Lung microvascular endothelial cell (primary cell): ENCODE results near the gene ITCH. TPM values are rescaled to one million over a fixed set of nuclear protein-coding genes. Genes with fewer than 3 reads are reported as not detected.
"Not testable (repeated sequence)": the region's sequence is repeated elsewhere in the genome, so short reads cannot be mapped to it uniquely, and the experiment has no call there.

ENCODE experiments used
- DNase-seq, 2 donors: peaks; one replicate each; pipeline versions ENCODE4 v3.0.0 to v3.0.0-alpha.2; 2010; ENCODE audit warnings: low read depth in 2 of 2
- total RNA-seq: library from RNA; depleted of rRNA; stranded (reverse); fragments of >200 nt; gene quantifications from 2 replicates; pipeline ENCODE4 v1.2.1, GENCODE V29; 2014

The ITCH gene
- total RNA-seq, 1 donor from 2014 or later: 55.2 TPM

DNA sequence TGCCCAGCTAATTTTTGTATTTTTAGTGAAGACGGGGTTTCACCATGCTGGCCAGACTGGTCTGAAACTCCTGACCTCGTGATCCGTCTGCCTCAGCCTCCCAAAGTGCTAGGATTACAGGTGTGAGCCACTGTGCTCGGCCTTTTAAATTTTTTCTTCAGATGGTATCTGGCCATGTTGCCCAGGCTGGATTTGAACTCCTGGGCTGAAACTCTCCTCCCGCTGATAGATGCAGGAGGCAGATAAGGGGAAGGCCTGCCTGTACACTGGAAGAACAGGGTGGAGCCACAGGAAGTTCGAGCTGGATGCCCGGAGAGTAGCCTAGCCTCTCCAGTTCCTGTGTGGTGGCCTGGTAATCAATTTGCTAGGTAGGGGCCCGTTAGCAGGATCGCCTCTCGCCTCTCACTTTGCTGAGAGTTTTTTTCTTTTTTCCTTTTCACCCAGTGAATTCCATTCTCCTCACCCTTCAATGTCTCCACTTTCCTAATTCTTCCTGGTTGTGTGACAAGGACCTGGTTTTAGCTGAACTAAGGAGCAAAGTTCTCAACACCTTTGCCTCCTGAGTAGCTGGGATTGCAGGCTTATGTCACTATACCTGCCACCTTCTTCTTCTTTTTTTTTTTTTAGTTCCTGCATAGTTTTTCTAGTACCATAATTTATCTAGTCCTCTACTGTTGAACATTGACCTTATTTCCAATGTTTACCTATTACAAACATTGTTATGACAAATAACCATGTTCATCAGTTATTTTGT lies 19.4 kb upstream of the ITCH start:
- DNase-seq: no peak

DNA sequence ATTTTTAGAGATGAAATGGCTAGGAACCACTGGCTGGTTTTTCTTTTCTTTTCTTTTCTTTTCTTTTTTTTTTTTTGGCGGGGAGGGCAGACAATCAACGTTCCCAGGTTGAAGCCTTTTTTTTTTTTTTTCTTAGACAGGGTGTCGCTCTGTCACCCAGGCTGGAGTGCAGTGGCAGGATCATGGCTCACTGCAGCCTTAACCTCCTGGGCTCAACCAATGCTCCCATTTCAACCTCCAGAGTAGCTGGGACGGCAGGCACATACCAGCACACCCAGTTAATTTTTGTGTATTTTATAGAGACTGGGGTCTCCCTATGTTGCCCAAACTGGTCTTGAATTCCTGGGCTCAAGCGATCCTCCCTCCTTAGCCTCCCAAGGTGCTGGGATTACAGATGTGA lies 18.8 kb upstream of the ITCH start:
- DNase-seq: no peak

DNA sequence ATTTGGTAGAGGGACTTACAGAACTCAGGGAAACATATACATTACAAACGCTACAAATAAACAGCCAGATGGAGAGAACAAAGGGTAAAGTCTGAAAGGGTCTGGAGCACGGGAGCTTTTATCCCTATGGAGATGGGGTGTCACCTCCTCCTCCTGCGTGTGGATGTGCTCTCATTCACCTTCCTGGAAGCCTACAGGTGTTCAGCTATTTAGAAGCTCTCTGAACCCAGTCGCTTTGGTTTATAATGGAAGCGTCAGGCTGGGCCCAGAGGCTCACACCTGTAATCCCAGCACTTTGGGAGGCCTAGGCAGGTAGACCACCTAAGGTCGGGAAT lies 17.7 kb upstream of the ITCH start:
- DNase-seq: no peak

DNA sequence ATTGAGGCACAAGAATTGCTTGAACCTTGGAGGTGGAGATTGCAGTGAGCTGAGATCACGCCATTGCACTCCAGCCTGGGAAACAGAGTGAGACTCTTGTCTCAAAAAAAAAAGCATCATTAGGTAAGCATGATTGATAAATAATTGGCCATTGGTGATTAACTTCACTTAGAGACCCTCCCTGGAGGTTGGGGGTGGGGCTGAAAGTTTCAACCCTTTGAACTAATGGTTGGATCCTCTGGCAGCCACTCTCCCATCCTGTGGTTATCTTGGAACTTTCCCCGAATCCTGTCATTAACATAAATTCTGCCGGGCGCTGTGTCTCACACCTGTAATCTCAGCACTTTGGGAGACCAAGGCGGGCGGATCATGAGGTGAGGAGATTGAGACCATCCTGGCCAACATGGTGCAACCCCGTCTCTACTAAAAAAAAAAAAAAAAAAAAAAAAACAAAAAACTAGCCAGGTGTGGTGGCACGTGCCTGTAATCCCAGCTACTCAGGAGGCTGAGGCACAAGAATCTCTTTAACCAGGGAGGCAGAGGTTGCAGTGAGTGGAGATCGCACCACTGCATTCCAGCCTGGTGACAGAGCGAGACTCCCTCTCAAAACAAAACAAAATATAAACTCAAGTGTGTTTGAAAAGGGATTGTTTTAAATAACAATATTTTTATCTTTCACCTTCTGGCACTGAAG lies 17.1 kb upstream of the ITCH start:
- not testable (repeated sequence) for DNase-seq

DNA sequence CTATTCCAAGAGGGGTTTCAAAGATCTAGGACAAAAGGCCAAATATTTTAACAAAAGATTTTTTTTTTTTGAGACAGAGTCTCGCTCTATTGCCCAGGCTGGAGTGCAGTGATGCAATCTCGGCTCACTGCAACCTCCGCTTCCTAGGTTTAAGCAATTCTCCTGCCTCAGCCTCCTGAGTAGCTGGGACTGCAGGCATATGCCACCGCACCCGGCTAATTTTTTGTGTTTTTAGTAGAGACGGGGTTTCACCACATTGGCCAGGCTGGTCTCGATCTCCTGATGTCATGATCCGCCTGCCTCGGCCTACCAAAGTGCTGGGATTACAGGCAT lies 16.6 kb upstream of the ITCH start:
- DNase-seq: not testable (repeated sequence)

DNA sequence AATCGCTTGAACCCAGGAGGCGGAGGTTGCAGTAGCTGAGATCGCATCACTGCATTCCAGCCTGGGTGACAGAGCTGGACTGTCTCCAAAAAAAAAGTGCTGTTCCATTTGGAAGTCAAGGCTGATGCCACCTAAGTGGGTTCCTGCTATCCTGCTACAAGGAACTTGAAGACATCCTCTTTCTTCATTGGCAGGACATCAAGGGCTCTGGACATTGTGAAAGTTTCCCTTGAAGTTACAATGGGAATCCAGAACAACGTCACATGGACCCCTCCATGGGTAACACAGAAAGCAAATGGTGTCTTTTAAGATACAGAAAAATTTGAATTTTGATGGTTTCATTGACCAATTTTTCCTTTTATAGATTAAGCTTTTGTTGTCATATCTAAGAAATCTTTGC lies 15.5 kb upstream of the ITCH start:
- no peak for DNase-seq

DNA sequence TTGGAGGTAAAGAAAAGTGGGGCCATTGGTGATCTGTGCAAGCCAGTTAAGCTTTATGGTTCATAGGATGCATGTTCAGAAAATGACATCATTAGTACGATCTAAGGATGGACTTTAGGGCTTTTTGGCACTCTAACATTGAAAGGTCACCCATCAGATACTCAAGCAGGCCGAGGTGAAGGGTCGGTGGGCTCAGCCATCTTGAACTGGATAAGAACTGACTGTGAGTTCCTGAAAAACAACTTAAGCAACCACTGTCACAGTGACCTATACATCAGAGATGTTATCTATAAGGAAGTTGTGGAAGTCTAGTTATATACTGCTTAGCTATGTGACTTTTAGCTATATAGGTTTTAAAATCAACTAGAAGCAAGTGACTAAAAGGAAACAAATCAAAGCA lies 13.0 kb upstream of the ITCH start:
- DNase-seq: no peak

DNA sequence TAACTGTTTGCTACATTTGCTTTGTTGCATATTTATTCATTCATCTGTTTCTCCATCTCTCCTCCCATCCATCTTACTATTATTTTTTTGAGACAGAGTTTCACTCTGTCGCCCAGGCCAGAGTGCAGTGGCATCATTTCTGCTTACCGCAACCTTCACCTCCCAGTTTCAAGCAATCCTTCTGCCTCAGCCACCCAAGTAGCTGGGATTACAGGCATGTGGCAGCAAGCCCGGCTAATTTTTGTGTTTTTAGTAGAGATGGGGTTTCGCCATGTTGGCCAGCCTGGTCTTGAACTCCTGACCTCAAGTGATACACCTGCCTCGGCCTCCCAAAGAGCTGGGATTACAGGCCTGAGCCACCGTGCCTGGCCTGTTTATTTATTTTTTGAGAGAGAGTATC lies 9.6 kb upstream of the ITCH start:
- DNase-seq: not testable (repeated sequence)

DNA sequence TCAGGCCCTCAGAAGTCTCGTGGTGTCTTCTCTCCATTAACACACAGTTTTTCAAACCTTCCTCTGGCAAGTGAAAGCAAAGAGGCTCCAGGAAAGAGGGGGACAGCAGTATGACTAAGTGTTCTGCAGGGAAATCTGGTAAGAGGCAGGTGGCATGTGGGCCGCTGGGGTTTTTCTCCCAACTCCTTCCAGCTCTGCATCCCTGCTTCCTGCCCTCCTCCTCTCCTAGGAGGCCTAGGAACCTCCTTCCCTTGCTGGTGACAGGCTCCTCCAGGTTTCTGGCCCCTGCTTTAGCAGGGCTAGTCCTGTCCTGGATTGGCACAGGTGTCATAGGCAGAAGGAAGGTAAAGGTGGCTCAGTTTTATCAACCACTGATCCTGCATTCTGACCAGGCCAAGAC lies 7.6 kb upstream of the ITCH start:
- DNase-seq: no peak

DNA sequence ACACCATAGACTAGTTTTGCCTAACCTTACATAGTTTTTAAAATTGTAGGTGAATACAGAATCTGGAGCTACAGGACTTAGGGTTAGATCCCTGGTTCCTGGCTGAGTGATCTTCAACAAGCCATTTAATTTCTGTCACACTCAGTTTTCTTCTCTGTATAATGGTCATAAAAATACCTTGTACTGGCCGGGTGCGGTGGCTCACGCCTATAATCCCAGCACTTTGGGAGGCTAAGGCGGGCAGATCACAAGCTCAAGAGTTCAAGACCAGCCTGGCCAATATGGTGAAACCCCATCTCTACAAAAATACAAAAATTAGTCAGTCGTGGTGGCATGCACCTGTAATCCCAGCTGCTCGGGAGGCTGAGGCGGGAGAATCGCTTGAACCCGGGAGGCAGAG lies 3.3 kb upstream of the ITCH start:
- DNase-seq: not testable (repeated sequence)

DNA sequence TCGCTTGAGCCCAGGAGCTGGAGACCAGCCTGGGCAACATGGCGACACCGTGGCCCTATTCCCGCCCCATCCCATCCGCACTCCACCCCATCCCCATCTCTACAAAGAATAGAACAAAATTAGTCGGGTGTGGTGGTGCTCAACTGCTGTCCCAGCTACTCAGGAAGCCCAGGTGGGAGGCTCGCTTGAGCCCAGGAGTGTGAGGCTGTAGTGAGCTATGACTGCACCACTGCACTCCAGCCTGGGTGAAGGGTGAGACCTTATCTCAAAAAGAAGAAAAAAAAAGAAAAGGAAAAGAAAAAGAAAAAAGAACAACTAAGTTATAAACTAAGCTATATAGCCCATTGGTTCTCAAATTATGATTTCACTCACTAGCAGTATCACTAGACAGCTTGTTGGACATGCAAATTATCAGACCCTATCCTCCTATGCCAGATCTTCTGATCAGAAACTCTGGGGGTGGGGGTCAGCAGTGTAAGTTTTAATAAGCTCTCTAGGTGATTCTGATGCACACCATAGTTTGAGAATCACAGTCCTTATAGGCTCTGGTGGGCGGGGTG lies 491 bp upstream of the ITCH start:
- DNase-seq: no peak

DNA sequence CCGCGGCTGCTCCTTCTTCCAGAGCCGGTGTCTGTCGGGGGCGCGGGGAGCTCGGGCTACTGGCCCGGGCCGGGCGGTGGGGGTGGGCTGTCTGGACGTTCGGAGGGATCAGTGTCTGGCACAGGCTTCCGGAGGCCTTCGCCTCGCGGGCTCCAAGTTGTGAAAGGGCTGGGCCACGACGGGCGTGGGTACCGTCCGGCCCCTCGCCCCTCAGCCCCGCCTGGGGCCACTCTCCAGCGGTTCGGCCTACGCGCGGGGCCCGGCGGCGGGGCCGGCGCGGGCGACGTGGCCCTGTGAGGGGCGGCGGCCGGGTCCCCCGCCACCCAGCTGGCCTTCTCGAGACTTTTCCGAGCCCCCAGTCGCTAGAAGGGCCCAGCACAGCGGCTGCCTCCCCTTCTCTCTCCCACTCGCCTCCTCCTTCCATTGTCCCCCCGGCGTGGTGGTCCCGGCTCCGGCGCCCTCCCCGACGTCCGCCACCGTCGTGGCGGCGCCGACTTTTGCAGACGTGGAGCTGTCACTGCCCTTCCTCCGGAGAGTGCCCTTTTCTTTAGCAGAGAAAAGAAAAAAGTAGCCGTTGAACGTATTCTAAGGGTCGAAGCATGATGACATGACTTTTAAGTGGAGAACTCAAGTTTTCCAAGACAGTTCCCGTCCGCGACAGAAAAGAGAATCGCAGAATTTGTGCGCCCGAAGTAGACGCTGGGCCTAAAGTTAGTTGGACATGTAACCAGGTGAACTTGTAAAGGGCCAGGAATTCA lies 571 bp downstream of the ITCH start:
- peak; percentile 53 to 72 for DNase-seq

DNA sequence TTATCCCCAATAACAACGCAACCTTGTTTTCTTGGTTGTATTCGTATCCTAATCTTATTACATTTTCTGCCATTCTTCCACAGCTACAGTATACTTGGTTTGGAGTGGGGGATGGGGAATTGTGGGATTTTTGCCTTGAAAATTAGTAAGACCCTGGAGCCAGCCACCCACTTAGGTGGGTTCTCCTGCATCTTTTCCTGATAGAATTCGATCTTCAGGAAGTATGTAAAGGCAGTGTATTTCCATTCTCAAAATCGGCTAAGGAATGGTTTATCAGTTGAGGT lies 1.1 kb downstream of the ITCH start:
- no peak for DNase-seq

DNA sequence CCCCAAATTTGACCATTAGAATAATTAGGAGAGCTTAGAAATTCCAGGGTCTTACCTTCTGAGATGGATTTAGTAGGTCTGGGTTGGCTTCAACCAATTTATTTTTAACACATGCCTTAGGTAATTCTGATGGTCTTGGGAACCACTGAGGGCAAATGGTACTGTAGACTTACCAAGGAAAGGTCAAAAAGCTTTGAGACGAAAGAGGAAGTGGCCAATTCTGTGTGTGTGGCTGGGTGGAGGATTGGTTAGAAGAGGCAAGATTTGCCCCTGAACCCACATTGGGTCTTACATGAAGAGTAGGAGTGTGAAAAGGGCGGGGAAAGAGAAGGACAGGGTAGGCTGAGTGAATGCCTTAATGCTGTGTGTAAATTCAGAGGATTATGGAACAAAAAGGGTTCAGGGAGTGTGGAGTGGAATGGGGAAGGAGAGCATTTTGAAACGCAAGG lies 2.7 kb downstream of the ITCH start:
- DNase-seq: no peak

DNA sequence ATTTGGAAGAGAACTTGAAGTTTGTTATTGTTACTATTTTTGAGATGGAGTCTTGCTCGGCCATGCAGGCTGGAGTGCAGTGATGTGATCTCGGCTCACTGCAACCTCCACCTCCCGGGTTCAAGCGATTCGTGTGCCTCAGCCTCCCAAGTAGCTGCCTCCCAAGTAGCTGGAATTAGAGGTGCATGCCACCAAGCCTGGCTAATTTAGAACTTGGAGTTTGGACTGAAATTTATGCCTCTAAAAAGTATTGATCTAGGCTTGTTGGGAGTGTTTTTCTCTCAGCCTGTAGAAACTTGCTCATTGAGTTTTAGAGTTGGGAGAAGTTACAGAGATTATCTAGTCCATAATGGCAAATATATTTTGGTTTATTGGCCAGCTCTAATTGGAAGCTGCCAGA lies 4.1 kb downstream of the ITCH start:
- DNase-seq: no peak

DNA sequence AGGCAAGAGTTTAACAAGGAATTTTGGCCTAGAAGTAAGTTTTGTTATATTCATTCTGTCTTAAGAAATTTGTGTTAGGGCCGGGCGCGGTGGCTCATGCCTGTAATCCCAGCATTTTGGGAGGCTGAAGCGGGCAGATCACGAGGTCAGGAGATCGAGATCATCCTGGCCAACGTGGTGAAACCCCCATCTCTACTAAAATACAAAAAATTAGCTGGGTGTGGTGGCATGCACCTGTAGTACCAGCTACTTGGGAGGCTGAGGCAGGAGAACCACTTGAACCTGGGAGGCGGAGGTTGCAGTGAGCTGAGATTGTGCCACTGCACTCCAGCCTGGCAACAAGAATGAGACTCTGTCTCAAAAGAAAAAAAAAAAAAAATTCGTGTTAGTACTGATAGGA lies 4.8 kb downstream of the ITCH start:
- not testable (repeated sequence) for DNase-seq

DNA sequence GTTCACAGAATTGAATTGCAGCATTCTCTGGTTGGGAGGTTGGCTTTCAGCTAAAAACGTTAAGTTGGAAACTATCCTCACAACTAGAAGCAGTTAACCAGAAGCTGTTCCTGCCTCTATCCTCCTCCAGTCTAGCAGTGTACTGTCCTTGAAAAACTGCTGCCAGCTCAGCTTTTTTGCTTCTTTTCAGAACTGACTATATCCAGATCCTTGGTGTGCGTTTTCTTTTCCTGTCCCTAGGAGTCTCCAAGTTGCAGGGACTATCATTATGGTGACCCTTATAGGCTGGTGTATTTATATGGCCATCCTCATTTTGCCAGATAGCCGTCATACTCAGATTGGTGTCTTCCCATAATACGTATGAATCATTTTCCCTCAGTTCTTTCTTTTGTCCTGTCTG lies 5.5 kb downstream of the ITCH start:
- no peak for DNase-seq

DNA sequence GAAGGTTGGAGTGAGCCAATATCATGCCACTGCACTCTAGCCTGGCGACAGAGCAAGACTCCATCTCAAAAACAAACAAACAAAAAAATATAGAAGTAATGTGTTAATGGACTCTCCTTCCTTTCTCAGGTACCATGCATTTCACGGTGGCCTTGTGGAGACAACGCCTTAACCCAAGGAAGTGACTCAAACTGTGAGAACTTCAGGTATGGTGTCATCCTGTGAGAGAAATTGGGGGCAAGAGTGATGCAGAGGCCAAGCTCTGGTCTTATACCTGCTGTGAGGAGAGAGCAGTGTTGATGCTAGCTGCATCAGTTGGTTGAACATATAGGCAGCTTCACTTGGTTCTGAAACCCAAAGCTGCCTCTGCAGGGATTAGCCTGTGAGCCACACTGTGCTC lies 6.2 kb downstream of the ITCH start:
- DNase-seq: no peak

DNA sequence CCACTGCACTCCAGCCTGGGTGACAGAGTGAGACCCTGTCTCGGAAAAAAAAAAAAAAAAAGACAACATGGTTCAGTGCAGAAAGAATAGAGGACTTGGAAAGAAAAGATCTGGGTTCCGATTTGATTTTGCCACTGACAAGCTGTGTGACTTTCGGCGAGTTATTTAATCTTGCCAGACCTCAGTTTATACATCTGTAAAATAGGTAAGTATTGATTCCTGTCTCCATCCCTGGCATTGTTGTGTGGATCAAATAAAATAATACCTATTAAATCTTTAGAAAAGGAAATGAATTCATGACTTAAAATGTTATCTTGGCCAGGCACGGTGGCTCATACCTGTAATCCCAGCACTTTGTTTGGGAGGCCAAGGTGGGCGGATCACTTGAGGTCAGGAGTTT lies 7.0 kb downstream of the ITCH start:
- DNase-seq: no peak

DNA sequence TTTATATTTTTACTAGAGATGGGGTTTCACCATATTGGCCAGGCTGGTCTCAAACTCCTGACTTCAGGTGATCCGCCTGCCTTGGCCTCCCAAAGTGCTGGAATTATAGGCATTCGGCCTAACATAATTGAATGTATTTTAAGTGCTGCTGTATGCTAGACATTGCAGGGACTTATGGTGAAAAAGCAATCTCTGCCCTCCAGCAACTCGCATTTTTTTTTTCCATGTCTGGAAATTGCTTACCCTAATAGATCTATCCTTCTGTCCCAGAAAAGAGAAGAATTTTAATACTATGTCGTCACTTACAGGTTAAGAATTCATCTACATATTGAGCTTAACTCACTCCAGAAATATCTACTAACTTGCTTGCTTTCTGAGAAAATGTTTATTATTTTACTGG lies 10.4 kb downstream of the ITCH start:
- no peak for DNase-seq

DNA sequence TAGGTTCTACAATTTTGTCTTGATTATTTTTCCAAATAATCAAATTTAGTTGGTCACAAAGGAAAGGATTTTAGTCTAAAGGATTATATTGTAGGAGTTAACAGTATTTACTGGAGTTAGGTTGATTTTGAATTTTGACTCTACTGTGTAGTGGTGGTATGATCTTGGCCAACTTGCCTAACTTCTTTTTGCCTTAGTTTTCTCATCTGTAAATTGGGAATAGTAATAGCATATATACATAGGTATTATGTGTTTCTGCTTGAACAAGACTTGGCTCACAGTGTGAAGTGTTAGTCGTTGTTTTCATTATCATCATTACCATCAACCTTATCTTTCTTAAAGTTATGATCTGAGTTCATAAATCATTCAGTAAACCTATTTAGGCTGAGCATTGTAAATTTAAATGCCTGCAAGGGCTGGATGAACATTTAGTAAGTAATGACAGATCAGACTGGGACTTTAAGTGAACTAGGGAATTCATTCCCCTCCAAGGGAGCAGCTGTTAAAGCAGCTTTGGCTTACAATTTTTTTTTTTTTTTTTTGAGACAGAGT lies 11.2 kb downstream of the ITCH start:
- no peak for DNase-seq

DNA sequence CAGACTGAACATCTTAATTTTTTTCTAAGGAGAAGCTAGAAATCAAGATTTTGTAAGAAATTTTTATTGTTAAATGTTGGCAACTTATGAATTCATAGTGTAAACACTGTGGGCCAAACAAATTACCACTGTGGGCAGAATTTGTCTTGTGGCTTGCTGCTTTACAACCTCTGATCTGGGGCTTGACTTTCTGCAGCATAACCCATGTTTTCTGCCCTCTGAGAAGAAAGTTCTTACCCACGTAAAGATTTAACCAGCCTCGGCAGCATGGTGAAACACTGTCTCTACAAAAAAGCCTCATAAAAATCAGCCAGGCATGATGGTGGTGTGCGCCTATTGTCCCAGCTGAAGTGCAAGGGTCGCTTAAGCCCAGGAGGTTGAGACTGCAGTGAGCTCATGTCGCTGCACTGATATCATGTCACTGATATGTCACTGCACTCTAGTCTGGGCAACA lies 12.9 kb downstream of the ITCH start:
- no peak for DNase-seq
